HEK293 (cell line): ENCODE measurements around the gene S100A1.

Experiments
- HOXC10 ChIP-seq: sonication (generic); formaldehyde crosslinking; IDR thresholded peaks from 2 replicates; pipeline ENCODE4 v1.8.1; 2023; ENCODE audit warnings: mild to moderate bottlenecking, missing genetic modification reagents
- IKZF3 ChIP-seq: fragments of 450-650 bp; IDR thresholded peaks from 2 replicates; pipeline ENCODE4 v1.5.0; 2018; ENCODE audit warnings: missing biosample characterization, mild to moderate bottlenecking, missing genetic modification characterization, moderate library complexity
- OVOL3 ChIP-seq: fragments of 450-650 bp; formaldehyde crosslinking; IDR thresholded peaks from 2 replicates; pipeline ENCODE4 v1.5.1; 2016; ENCODE audit warnings: missing biosample characterization, missing genetic modification characterization
- SCRT1 ChIP-seq: fragments of 450-650 bp; formaldehyde crosslinking; IDR thresholded peaks from 2 replicates; pipeline ENCODE4 v1.5.1; 2016; ENCODE audit warnings: missing biosample characterization, missing genetic modification characterization, borderline replicate concordance
- TCF7L2 ChIP-seq: IDR thresholded peaks from 2 replicates; pipeline ENCODE4 v1.6.1; 2011; ENCODE audit warnings: low read depth, mild to moderate bottlenecking, inconsistent platforms, low read length, moderate library complexity, borderline replicate concordance
- ZBTB8A ChIP-seq: fragments of 450-650 bp; formaldehyde crosslinking; IDR thresholded peaks from 2 replicates; pipeline ENCODE4 v1.5.1; 2016; ENCODE audit warnings: missing biosample characterization, missing genetic modification characterization
- ZNF140 ChIP-seq: fragments of 450-650 bp; formaldehyde crosslinking; IDR thresholded peaks from 2 replicates; pipeline ENCODE4 v1.5.1; 2016; ENCODE audit warnings: missing biosample characterization, missing genetic modification characterization
- ZNF146 ChIP-seq: fragments of 450-650 bp; formaldehyde crosslinking; IDR thresholded peaks from 2 replicates; pipeline ENCODE4 v1.5.1; 2016; ENCODE audit warnings: missing biosample characterization, missing genetic modification characterization
- ZNF175 ChIP-seq: fragments of 450-650 bp; formaldehyde crosslinking; IDR thresholded peaks from 2 replicates; pipeline ENCODE4 v1.5.1; 2016; ENCODE audit warnings: missing biosample characterization, missing genetic modification characterization
- ZNF2 ChIP-seq: fragments of 450-650 bp; formaldehyde crosslinking; IDR thresholded peaks from 2 replicates; pipeline ENCODE4 v1.5.1; 2016; ENCODE audit warnings: missing biosample characterization, missing genetic modification characterization
- ZNF311 ChIP-seq: fragments of 450-650 bp; formaldehyde crosslinking; IDR thresholded peaks from 2 replicates; pipeline ENCODE4 v1.5.1; 2017; ENCODE audit warnings: missing biosample characterization, missing genetic modification characterization, borderline replicate concordance
- ZNF335 ChIP-seq: fragments of 450-650 bp; formaldehyde crosslinking; conservative IDR thresholded peaks from 2 replicates; pipeline ENCODE4 v1.5.1; 2016; ENCODE audit warnings: missing biosample characterization, missing genetic modification characterization
- ZNF558 ChIP-seq: fragments of 450-650 bp; formaldehyde crosslinking; IDR thresholded peaks from 2 replicates; pipeline ENCODE4 v1.5.1; 2016; ENCODE audit warnings: missing biosample characterization, missing genetic modification characterization
- ZNF610 ChIP-seq: fragments of 450-650 bp; formaldehyde crosslinking; IDR thresholded peaks from 2 replicates; pipeline ENCODE4 v1.5.1; 2016; ENCODE audit warnings: missing biosample characterization, missing genetic modification characterization, borderline replicate concordance
- ZNF791 ChIP-seq: fragments of 450-650 bp; formaldehyde crosslinking; IDR thresholded peaks from 2 replicates; pipeline ENCODE4 v1.5.1; 2016; ENCODE audit warnings: missing biosample characterization, missing genetic modification characterization
- TF ChIP-seq, protein P1 (sequence below): fragments of 450-650 bp; formaldehyde crosslinking; IDR thresholded peaks from 2 replicates; pipeline ENCODE4 v1.5.1; 2016; ENCODE audit warnings: missing biosample characterization, missing genetic modification characterization
- TF ChIP-seq, protein P2 (sequence below): fragments of 450-650 bp; formaldehyde crosslinking; conservative IDR thresholded peaks from 2 replicates; pipeline ENCODE4 v1.5.1; 2016; ENCODE audit warnings: low read depth, missing biosample characterization, missing genetic modification characterization
- TF ChIP-seq, protein P3 (sequence below): fragments of 450-650 bp; formaldehyde crosslinking; IDR thresholded peaks from 2 replicates; pipeline ENCODE4 v1.5.1; 2016; ENCODE audit warnings: missing biosample characterization, missing genetic modification characterization, borderline replicate concordance
- TF ChIP-seq, protein P4 (sequence below): fragments of 450-650 bp; formaldehyde crosslinking; IDR thresholded peaks from 2 replicates; pipeline ENCODE4 v1.5.1; 2016; ENCODE audit warnings: missing biosample characterization, missing genetic modification characterization
- TF ChIP-seq, protein P5 (sequence below): fragments of 450-650 bp; formaldehyde crosslinking; IDR thresholded peaks from 2 replicates; pipeline ENCODE4 v1.5.1; 2016; ENCODE audit warnings: missing biosample characterization, missing genetic modification characterization

S100A1 gene

DNA sequence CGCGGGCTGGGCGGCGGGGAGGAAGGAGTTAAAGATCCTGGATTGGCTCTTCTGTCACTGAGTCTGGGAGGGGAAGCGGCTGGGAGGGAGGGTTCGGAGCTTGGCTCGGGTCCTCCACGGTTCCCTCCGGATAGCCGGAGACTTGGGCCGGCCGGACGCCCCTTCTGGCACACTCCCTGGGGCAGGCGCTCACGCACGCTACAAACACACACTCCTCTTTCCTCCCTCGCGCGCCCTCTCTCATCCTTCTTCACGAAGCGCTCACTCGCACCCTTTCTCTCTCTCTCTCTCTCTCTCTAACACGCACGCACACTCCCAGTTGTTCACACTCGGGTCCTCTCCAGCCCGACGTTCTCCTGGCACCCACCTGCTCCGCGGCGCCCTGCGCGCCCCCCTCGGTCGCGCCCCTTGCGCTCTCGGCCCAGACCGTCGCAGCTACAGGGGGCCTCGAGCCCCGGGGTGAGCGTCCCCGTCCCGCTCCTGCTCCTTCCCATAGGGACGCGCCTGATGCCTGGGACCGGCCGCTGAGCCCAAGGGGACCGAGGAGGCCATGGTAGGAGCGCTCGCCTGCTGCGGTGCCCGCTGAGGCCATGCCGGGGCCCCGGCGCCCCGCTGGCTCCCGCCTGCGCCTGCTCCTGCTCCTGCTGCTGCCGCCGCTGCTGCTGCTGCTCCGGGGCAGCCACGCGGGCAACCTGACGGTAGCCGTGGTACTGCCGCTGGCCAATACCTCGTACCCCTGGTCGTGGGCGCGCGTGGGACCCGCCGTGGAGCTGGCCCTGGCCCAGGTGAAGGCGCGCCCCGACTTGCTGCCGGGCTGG, 50.5 kb downstream of the S100A1 start, which contains the start of gene NPR1 (continued):
- TF ChIP-seq, protein P1, sequence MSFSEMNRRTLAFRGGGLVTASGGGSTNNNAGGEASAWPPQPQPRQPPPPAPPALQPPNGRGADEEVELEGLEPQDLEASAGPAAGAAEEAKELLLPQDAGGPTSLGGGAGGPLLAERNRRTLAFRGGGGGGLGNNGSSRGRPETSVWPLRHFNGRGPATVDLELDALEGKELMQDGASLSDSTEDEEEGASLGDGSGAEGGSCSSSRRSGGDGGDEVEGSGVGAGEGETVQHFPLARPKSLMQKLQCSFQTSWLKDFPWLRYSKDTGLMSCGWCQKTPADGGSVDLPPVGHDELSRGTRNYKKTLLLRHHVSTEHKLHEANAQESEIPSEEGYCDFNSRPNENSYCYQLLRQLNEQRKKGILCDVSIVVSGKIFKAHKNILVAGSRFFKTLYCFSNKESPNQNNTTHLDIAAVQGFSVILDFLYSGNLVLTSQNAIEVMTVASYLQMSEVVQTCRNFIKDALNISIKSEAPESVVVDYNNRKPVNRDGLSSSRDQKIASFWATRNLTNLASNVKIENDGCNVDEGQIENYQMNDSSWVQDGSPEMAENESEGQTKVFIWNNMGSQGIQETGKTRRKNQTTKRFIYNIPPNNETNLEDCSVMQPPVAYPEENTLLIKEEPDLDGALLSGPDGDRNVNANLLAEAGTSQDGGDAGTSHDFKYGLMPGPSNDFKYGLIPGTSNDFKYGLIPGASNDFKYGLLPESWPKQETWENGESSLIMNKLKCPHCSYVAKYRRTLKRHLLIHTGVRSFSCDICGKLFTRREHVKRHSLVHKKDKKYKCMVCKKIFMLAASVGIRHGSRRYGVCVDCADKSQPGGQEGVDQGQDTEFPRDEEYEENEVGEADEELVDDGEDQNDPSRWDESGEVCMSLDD (tag by site-specific recombination) = peak; percentile 87
- TF ChIP-seq OVOL3 (no peak), ZNF311 (tag by site-specific recombination) (no peak), IKZF3 (tag by site-specific recombination) (peak; percentile 65), ZNF140 (tag by site-specific recombination) (no peak), ZNF2 (tag by site-specific recombination) (peak; percentile 56), ZNF610 (tag by site-specific recombination) (0 out of 2 replicates have a peak, but pooled peaks have one; percentile 54), ZNF558 (tag by site-specific recombination) (no peak), TCF7L2 (no peak), ZNF175 (tag by site-specific recombination) (no peak), ZNF335 (tag by site-specific recombination) (peak; percentile 95), ZBTB8A (tag by site-specific recombination) (peak; percentile 94), ZNF146 (tag by site-specific recombination) (no peak), ZNF791 (no peak), HOXC10 (CRISPR knock-in tag) (no peak), SCRT1 (tag by site-specific recombination) (no peak)
- TF ChIP-seq, protein P2, sequence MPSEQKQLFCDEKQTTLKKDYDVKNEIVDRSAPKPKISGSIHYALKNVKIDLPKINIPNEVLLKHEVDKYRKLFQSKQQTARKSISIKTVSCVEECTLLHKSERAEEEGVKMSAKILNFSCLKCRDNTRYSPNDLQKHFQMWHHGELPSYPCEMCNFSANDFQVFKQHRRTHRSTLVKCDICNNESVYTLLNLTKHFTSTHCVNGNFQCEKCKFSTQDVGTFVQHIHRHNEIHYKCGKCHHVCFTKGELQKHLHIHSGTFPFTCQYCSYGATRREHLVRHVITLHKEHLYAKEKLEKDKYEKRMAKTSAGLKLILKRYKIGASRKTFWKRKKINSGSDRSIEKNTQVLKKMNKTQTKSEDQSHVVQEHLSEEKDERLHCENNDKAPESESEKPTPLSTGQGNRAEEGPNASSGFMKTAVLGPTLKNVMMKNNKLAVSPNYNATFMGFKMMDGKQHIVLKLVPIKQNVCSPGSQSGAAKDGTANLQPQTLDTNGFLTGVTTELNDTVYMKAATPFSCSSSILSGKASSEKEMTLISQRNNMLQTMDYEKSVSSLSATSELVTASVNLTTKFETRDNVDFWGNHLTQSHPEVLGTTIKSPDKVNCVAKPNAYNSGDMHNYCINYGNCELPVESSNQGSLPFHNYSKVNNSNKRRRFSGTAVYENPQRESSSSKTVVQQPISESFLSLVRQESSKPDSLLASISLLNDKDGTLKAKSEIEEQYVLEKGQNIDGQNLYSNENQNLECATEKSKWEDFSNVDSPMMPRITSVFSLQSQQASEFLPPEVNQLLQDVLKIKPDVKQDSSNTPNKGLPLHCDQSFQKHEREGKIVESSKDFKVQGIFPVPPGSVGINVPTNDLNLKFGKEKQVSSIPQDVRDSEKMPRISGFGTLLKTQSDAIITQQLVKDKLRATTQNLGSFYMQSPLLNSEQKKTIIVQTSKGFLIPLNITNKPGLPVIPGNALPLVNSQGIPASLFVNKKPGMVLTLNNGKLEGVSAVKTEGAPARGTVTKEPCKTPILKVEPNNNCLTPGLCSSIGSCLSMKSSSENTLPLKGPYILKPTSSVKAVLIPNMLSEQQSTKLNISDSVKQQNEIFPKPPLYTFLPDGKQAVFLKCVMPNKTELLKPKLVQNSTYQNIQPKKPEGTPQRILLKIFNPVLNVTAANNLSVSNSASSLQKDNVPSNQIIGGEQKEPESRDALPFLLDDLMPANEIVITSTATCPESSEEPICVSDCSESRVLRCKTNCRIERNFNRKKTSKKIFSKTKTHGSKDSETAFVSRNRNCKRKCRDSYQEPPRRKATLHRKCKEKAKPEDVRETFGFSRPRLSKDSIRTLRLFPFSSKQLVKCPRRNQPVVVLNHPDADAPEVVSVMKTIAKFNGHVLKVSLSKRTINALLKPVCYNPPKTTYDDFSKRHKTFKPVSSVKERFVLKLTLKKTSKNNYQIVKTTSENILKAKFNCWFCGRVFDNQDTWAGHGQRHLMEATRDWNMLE (tag by site-specific recombination) = no peak
- TF ChIP-seq, protein P3, sequence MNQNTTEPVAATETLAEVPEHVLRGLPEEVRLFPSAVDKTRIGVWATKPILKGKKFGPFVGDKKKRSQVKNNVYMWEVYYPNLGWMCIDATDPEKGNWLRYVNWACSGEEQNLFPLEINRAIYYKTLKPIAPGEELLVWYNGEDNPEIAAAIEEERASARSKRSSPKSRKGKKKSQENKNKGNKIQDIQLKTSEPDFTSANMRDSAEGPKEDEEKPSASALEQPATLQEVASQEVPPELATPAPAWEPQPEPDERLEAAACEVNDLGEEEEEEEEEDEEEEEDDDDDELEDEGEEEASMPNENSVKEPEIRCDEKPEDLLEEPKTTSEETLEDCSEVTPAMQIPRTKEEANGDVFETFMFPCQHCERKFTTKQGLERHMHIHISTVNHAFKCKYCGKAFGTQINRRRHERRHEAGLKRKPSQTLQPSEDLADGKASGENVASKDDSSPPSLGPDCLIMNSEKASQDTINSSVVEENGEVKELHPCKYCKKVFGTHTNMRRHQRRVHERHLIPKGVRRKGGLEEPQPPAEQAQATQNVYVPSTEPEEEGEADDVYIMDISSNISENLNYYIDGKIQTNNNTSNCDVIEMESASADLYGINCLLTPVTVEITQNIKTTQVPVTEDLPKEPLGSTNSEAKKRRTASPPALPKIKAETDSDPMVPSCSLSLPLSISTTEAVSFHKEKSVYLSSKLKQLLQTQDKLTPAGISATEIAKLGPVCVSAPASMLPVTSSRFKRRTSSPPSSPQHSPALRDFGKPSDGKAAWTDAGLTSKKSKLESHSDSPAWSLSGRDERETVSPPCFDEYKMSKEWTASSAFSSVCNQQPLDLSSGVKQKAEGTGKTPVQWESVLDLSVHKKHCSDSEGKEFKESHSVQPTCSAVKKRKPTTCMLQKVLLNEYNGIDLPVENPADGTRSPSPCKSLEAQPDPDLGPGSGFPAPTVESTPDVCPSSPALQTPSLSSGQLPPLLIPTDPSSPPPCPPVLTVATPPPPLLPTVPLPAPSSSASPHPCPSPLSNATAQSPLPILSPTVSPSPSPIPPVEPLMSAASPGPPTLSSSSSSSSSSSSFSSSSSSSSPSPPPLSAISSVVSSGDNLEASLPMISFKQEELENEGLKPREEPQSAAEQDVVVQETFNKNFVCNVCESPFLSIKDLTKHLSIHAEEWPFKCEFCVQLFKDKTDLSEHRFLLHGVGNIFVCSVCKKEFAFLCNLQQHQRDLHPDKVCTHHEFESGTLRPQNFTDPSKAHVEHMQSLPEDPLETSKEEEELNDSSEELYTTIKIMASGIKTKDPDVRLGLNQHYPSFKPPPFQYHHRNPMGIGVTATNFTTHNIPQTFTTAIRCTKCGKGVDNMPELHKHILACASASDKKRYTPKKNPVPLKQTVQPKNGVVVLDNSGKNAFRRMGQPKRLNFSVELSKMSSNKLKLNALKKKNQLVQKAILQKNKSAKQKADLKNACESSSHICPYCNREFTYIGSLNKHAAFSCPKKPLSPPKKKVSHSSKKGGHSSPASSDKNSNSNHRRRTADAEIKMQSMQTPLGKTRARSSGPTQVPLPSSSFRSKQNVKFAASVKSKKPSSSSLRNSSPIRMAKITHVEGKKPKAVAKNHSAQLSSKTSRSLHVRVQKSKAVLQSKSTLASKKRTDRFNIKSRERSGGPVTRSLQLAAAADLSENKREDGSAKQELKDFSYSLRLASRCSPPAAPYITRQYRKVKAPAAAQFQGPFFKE (tag by site-specific recombination) = no peak
- TF ChIP-seq, protein P4, sequence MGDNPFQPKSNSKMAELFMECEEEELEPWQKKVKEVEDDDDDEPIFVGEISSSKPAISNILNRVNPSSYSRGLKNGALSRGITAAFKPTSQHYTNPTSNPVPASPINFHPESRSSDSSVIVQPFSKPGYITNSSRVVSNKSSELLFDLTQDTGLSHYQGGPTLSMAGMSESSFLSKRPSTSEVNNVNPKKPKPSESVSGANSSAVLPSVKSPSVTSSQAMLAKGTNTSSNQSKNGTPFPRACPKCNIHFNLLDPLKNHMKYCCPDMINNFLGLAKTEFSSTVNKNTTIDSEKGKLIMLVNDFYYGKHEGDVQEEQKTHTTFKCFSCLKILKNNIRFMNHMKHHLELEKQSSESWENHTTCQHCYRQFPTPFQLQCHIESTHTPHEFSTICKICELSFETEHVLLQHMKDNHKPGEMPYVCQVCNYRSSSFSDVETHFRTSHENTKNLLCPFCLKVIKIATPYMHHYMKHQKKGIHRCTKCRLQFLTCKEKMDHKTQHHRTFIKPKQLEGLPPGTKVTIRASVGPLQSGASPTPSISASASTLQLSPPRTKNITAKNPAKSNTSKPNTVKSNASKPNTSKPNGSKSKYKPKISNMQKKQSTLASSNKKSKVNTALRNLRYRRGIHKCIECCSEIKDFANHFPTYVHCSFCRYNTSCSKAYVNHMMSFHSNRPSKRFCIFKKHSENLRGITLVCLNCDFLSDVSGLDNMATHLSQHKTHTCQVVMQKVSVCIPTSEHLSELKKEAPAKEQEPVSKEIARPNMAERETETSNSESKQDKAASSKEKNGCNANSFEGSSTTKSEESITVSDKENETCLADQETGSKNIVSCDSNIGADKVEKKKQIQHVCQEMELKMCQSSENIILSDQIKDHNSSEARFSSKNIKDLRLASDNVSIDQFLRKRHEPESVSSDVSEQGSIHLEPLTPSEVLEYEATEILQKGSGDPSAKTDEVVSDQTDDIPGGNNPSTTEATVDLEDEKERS (tag by site-specific recombination) = no peak
- TF ChIP-seq, protein P5, sequence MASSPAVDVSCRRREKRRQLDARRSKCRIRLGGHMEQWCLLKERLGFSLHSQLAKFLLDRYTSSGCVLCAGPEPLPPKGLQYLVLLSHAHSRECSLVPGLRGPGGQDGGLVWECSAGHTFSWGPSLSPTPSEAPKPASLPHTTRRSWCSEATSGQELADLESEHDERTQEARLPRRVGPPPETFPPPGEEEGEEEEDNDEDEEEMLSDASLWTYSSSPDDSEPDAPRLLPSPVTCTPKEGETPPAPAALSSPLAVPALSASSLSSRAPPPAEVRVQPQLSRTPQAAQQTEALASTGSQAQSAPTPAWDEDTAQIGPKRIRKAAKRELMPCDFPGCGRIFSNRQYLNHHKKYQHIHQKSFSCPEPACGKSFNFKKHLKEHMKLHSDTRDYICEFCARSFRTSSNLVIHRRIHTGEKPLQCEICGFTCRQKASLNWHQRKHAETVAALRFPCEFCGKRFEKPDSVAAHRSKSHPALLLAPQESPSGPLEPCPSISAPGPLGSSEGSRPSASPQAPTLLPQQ (tag by site-specific recombination) = 0 out of 2 replicates have a peak, but pooled peaks have one; percentile 9
